ENCODE data around the gene CCDC192. TPM values are rescaled to one million over a fixed set of nuclear protein-coding genes. Genes with fewer than 3 reads are reported as not detected.

Gene CCDC192
- total RNA-seq, 2 experiments from 2014 or later, result not detected

DNA sequence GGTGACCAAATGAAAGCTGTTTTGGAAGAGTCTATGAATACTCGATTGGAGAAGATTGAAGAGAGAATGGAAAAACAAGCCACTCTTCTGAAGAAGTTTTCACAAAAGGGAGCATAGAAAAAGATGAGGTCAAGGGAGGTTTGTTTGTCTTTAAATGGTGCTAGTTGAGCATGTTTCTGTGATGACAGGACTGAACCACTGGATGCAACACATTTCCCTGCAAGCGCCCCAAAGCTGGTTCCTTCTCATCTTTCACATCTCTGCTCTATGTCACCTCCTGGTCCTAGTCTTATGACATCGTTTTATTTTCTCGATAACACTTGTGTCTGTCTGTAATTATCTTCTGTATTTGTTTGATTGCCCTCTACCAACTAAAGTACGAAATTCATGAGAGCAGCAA, 3.8 kb upstream of the CCDC192 start:
- H3K4me3 ChIP-seq (ENCODE audit: low read length), result no peak overlapping the region
- no peaks in the 10 kb centered on the region for H3K4me1 Mint-ChIP-seq (ENCODE audit: low read depth)
- no peak for ATAC-seq (ENCODE audit: poor library complexity)
- H3K9me3 Mint-ChIP-seq, result no peaks in the 10 kb centered on the region
- H3K9me3 ChIP-seq (ENCODE audit: control insufficient read depth in 1 of 2, insufficient read depth in 1 of 2, low read length in 2 of 2), result no peaks in the 10 kb centered on the region
- no peaks in the 10 kb centered on the region for H3K4me1 ChIP-seq (ENCODE audit: insufficient read depth, low read length)
- ChIA-PET POLR2A (no interaction called here), CTCF (no interaction called here)
- H3K27ac Mint-ChIP-seq, result no peak overlapping the region
- H3K36me3 Mint-ChIP-seq (ENCODE audit: low read depth), result no peaks in the 10 kb centered on the region
- peaks cover 3% of the 10 kb centered on the region for H3K27me3 Mint-ChIP-seq
- no peaks in the 10 kb centered on the region for H3K36me3 ChIP-seq (ENCODE audit: insufficient read depth, low read length)
- no peak overlapping the region for H3K4me3 Mint-ChIP-seq
- no peak for DNase-seq
- H3K27ac ChIP-seq (ENCODE audit: low read depth in 1 of 2, low read length in 2 of 2), result no peak overlapping the region
- intact Hi-C loops (cut with DNase I, micrococcal nuclease), result no loop called here
- H3K27me3 ChIP-seq (ENCODE audit: control insufficient read depth in 1 of 2, insufficient read depth in 2 of 2, low read length in 2 of 2), result peaks cover 0 to 7% of the 10 kb centered on the region in 2 experiments
- TF ChIP-seq, protein P1, sequence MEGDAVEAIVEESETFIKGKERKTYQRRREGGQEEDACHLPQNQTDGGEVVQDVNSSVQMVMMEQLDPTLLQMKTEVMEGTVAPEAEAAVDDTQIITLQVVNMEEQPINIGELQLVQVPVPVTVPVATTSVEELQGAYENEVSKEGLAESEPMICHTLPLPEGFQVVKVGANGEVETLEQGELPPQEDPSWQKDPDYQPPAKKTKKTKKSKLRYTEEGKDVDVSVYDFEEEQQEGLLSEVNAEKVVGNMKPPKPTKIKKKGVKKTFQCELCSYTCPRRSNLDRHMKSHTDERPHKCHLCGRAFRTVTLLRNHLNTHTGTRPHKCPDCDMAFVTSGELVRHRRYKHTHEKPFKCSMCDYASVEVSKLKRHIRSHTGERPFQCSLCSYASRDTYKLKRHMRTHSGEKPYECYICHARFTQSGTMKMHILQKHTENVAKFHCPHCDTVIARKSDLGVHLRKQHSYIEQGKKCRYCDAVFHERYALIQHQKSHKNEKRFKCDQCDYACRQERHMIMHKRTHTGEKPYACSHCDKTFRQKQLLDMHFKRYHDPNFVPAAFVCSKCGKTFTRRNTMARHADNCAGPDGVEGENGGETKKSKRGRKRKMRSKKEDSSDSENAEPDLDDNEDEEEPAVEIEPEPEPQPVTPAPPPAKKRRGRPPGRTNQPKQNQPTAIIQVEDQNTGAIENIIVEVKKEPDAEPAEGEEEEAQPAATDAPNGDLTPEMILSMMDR (IDR thresholded peaks at IDR 0.05), result no peak

DNA sequence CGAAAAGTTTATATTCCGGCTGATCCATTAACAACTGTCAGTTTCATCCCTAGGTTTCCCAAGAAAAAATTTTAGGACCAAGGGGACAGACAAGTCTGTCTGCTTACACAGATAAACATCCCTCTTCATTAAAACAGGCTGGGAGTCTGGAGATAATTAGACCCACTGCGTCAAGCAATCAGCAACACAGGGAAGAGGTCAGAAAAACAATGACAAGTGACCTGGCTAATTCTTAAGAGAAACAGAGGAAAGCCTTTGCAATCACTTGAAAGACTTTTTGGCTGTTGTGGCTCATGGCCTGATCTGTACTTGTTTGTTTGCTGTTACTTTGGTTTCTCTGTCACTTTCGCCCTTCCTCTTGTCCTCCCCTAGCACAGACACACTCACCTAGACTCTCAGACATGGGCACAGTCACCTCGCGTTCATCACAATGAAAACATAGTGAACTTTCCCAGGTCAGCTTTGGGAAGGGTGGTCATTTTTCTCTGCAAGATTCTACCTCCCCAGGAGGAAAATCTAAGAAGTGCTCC, 2.9 kb upstream of the CCDC192 start:
- H3K9me3 Mint-ChIP-seq, result no peaks in the 10 kb centered on the region
- ChIA-PET POLR2A (no interaction called here), CTCF (no interaction called here)
- intact Hi-C loops (cut with DNase I, micrococcal nuclease), result no loop called here
- no peak overlapping the region for H3K27ac ChIP-seq (ENCODE audit: low read depth in 1 of 2, low read length in 2 of 2)
- no peaks in the 10 kb centered on the region for H3K36me3 Mint-ChIP-seq (ENCODE audit: low read depth)
- H3K27ac Mint-ChIP-seq, result no peak overlapping the region
- no peak for ATAC-seq (ENCODE audit: poor library complexity)
- no peaks in the 10 kb centered on the region for H3K9me3 ChIP-seq (ENCODE audit: control insufficient read depth in 1 of 2, insufficient read depth in 1 of 2, low read length in 2 of 2)
- no peaks in the 10 kb centered on the region for H3K4me1 Mint-ChIP-seq (ENCODE audit: low read depth)
- H3K27me3 ChIP-seq (ENCODE audit: control insufficient read depth in 1 of 2, insufficient read depth in 2 of 2, low read length in 2 of 2), result peaks cover 0 to 7% of the 10 kb centered on the region in 2 experiments
- H3K27me3 Mint-ChIP-seq, result peaks cover 6% of the 10 kb centered on the region
- H3K4me1 ChIP-seq (ENCODE audit: insufficient read depth, low read length), result no peaks in the 10 kb centered on the region
- H3K4me3 Mint-ChIP-seq, result no peak overlapping the region
- H3K4me3 ChIP-seq (ENCODE audit: low read length), result no peak overlapping the region
- H3K36me3 ChIP-seq (ENCODE audit: insufficient read depth, low read length), result no peaks in the 10 kb centered on the region
- TF ChIP-seq, protein P1 (IDR thresholded peaks at IDR 0.05), result no peak
- no peak for DNase-seq

DNA sequence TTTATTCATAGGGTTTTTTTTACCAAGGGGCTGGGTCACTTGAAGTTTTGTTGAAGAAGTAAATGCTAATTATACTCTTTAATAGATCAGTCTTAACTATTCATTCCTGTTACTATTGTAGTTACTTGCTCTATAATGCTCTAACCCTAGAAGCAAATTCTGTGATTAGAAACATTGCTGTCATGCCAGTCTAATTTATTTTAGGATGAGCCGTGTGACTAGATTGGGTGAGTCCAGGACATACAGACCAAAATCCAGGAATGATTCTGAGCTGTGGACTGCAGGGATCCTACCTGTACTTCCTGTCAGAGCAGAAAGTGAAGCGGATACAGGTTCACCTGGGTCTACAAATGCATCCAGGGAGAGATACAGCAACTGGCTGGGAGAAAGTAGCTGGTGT, 757 bp upstream of the CCDC192 start:
- no peaks in the 10 kb centered on the region for H3K4me1 Mint-ChIP-seq (ENCODE audit: low read depth)
- Histone ChIP-seq H3K4me1 (ENCODE audit: insufficient read depth, low read length) (no peaks in the 10 kb centered on the region), H3K9me3 (ENCODE audit: control insufficient read depth in 1 of 2, insufficient read depth in 1 of 2, low read length in 2 of 2) (no peaks in the 10 kb centered on the region), H3K27me3 (ENCODE audit: control insufficient read depth in 1 of 2, insufficient read depth in 2 of 2, low read length in 2 of 2) (peaks cover 0 to 7% of the 10 kb centered on the region in 2 experiments), H3K4me3 (ENCODE audit: low read length) (no peak overlapping the region), H3K36me3 (ENCODE audit: insufficient read depth, low read length) (no peaks in the 10 kb centered on the region), H3K27ac (ENCODE audit: low read depth in 1 of 2, low read length in 2 of 2) (no peak overlapping the region)
- DNase-seq, result no peak
- H3K9me3 Mint-ChIP-seq, result no peaks in the 10 kb centered on the region
- ChIA-PET POLR2A (no interaction called here), CTCF (no interaction called here)
- TF ChIP-seq, protein P1 (IDR thresholded peaks at IDR 0.05), result no peak
- no peaks in the 10 kb centered on the region for H3K36me3 Mint-ChIP-seq (ENCODE audit: low read depth)
- no peak overlapping the region for H3K4me3 Mint-ChIP-seq
- peaks cover 12% of the 10 kb centered on the region for H3K27me3 Mint-ChIP-seq
- ATAC-seq (ENCODE audit: poor library complexity), result no peak
- H3K27ac Mint-ChIP-seq, result no peak overlapping the region
- intact Hi-C loops (cut with DNase I, micrococcal nuclease), result no loop called here

Measured in CD4-positive, alpha-beta T cell (primary cell).